T-helper 9 cell (primary cell): ENCODE data around the gene CIITA.
"Not testable (repeated sequence)": the region's sequence is repeated elsewhere in the genome, so short reads cannot be mapped to it uniquely, and the experiment has no call there.

ENCODE experiments used
- DNase-seq: peaks from one replicate; pipeline ENCODE4 v3.0.0-alpha.2; 2020

Gene CIITA

DNA sequence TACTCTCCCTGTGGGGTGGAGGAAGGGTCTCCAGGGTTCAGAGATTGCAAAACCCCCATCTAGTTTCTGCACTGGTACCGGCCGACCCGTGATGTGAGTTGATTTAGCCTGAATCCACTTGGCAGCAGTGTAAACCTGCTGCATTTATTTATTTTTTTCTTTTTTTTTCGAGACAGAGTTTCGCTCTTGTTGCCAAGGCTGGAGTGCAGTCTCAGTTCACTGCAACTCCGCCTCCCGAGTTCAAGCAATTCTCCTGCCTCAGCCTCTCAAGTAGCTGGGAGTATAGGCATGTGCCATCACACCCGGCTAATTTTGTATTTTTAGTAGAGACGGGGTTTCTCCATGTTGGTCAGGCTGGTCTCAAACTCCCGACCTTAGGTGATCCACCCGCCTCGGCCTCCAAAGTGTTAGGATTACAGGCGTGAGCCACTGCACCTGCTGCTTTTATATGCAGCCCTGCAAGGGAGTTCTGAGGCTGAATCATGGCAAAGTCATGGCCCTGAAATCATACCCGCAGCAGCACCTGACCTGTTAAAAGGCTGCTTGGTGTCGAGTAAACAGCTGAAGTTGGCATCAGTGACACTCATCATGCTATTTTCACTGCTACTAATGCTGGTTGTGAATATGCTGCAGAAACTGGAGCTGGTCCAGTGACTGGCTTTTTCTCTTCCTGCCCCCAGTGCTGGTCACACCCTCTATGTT lies 43.9 kb downstream of the CIITA start:
- no peak for DNase-seq

DNA sequence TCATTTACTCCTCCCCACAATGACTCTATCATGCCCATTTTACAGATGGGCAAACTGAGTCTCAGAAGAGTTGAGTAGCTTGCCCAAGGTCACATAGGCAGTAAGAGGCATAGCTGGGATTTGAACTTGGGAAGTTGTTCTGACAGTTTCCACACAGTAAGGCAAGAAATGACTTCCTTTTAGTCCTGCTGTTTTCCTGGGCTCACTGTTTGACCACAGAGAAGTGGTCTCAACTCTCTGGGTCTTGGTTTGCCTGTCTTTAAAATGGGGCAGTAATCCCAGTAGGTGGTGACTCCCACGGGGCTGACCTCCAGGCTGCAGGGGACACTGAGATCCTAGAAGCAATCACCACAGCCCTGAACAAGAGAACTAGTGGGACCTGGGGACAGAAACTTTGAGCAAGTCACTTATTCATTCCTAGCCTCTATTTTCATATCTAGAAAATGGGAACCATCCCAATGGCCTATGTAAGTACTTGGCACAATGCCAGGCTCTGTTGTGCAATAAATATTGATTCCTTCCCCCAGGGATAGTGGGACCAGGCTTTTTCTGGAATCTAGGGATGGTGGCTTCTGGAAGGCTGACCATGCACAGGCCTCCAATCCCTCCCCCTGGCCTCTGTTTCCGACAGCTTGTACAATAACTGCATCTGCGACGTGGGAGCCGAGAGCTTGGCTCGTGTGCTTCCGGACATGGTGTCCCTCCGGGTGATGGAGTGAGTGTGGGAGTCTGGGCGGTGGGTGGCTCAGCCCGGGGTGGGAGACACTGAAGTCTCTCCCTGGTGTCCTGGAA lies 44.7 kb downstream of the CIITA start:
- DNase-seq, result no peak

DNA sequence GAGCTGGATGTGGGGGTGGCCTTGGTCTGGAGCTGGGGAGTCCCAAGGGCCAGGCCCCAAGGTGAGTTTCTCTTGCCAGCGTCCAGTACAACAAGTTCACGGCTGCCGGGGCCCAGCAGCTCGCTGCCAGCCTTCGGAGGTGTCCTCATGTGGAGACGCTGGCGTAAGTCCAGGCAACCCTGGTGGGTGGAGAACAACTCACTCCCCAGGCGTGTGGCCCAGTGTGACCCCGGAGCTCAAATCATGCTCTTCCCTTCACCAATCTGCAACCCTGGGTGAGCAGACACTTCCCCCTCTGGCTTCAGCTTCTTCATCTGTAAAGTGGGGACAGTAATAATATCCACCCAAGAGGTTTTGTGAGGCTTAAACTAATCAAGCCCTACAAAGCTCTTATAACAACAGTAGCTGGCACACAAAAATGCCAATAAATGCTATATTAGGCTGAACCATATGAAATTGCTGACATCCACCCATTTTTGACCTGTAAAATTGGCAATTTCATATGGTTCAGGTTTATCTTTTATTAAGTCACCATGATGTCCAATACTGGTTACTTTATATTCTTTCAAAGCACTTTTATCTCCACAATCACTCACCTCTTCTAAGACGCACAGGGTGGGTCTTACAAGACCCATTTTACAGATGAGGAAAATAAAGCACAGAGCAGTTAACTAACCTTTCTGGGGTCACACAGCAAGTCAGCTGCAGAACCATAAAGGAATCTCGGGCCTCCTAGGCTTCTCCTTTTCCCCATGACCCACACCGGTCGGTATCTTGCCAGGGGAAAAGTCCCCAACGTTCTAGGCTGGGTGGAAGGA lies 45.5 kb downstream of the CIITA start:
- no peak for DNase-seq

DNA sequence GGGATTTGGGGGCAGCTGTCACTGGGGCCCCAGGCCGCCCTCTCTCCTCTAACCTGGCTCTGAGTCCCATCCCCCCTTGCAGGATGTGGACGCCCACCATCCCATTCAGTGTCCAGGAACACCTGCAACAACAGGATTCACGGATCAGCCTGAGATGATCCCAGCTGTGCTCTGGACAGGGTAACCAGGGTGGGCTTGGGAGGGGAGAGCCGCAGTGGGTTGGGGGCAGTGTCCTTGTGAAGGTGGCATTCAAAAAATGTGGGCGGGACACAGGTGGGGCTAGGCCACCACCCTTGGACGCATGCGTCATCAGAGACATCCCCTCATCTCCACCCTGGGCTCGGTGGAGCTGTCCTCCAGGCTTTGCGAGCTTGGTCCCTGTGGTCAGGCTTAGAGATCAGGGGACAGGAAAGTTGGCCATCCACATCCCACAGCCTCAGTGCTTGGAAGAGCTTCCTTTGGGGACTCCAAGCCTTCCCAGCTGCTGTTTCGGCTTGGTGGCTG lies 46.2 kb downstream of the CIITA start:
- DNase-seq, result no peak

DNA sequence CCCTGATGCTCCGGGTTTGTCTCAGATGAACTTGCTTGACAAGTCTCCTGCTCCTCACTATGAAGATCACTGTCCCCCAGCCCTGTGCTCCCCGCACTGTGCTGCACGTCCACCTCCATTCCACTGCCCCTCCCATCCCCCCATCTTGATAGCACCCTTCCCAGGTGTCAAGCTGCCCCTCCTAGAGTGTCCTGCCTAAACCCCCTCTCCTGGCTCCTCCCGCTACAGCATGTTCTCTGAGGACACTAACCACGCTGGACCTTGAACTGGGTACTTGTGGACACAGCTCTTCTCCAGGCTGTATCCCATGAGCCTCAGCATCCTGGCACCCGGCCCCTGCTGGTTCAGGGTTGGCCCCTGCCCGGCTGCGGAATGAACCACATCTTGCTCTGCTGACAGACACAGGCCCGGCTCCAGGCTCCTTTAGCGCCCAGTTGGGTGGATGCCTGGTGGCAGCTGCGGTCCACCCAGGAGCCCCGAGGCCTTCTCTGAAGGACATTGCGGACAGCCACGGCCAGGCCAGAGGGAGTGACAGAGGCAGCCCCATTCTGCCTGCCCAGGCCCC lies 46.7 kb downstream of the CIITA start:
- no peak for DNase-seq

- not testable (repeated sequence) for DNase-seq
These were observed 48.3 kb downstream of the CIITA start for GRCh38 chr16:10925285-10925684.

GRCh38 chr16:10926094-10926493 lies 49.1 kb downstream of the CIITA start:
- no peak for DNase-seq

GRCh38 chr16:10926867-10927266 lies 49.9 kb downstream of the CIITA start:
- no peak for DNase-seq

DNA sequence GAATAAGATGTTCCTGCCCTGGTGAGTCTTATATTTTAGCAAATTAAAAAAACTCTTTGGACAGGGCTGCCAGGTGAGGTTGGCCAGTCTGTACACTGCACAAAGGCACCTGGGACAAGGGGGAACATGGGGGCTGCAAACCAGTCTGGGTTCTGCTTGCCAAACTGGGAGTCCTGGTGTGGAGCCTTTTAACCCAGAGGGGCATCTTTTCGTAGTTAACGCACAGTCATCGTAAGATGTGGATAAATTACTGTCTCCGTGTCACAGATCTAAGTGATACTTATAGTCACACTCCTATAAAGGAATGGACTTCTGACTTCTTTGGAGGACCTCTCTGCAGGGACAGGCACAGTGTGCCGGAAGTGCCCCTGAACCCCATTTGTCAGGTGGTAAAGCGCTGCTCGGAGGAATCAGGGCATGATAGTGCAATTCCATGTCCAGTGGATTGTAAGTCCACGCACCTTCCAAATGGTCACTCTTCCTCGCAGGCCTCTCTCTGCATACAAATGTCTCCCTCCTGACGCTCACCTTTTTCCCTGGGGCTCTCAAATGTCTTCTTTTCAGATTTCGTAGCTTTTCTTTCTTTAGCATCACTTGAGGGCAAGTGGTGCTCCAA lies 50.6 kb downstream of the CIITA start:
- DNase-seq, result no peak

DNA sequence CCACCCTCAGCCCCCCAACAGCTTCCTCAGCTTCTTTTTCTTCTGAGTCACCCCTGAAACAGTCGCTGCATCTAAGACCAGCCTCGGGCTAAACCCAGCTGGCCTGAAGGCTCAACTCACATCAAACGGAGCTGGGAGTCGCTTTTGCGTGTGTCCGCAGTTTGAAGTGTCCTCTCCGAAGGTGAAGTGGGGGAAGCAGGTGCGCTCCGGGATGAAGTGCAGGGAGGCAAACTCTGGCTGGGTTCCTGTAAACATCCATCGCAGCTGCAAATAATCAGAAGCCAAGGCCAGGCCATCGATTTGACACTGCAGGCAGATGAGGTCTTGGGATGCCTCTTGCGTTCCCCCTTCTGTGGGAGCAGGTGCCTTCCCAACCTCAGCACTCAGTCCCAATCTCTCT lies 52.1 kb downstream of the CIITA start:
- DNase-seq, result not testable (repeated sequence)

- no peak for DNase-seq
These were observed 53.1 kb downstream of the CIITA start for GRCh38 chr16:10929853-10930754.

- no peak for DNase-seq
These were observed 53.7 kb downstream of the CIITA start for GRCh38 chr16:10930755-10931093.

- no peak for DNase-seq
These were observed 54.1 kb downstream of the CIITA start for GRCh38 chr16:10931134-10931533.

DNA sequence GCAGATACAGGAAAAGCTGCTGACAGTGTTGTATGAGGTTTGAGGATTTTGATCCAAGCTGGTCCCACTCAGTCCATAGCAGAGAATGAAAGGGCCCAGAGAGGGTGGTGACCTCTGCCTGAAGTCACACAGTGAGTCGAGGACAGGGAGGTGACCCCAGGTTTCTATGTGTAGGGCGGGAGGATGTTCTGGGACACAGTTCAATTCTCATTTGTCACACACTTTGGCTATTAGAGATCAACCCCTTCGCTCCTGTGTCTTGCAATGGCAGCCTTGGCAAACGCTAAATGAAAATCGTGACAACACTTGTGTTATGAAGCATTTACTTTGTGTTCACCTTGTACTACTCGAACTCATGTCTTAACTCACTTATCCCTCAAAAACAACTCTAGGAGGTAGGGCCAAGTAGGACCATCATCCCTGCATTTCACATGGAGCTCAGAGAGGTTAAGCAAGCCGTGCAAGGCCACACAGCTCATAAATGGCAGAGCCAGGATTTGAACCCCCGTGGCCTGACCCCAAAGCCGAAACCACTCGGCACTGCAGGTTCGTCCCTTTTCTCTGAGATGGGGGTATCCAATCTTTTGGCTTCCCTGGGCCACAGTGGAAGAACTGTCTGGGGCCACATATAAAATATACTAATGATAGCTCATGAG lies 55.1 kb downstream of the CIITA start:
- DNase-seq, result no peak

GRCh38 chr16:10932959-10933710 lies 56.1 kb downstream of the CIITA start:
- no peak for DNase-seq

DNA sequence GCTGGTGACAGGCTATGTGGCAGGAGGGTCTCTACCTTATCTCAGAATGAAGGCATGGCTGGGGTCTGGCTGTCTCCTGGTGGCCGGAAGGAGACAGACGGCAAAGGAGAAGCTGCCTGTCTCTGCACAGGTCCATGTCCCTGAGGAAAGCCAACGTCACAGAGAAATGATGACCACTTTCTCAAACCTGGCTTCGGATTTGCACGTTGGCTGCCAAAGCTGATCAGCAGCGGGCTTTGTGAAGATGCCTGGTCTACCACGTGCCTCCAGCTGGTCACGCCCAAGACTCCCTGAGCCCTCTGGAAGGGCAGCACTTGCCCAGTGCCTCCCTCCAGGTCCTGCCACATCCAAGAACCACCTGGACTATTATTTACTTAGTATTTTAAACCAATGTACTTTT lies 56.9 kb downstream of the CIITA start:
- DNase-seq, result no peak

DNA sequence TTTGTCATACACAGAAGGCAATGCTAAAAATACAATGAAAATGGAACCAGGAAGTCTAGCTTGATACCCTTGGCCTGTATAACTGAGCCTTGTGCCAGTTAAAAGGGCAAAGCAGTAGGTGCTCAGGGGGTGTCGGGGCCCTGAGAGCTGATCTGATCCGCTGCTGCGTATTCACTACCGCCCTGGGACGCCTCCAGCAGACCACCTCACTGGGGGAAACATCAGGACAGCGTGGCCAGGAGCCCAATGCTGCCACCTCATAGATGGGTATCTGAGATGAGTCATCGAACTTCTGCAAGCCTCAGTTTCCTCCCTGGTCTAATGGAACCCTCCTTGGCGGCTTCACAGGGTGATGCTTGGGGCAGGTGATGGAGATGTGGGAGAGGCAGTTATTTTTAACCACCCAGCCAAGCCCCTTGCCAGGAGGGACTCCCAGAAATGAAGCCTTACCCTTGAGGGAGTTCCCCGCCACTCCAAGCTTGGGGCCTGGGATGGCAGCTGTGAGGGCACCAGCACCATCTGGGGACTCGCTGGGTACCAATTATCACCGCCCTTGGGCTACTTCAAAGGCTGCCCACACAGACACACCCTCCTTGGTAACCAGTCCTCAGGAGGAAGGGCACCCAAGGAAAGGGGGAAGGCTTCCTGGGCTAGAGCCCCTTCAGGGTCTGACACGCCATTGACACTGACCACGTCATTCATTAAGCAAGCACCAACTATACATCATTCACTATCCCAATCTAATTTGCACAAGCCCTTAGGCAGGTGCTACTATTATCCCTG lies 57.5 kb downstream of the CIITA start:
- DNase-seq, result no peak

DNA sequence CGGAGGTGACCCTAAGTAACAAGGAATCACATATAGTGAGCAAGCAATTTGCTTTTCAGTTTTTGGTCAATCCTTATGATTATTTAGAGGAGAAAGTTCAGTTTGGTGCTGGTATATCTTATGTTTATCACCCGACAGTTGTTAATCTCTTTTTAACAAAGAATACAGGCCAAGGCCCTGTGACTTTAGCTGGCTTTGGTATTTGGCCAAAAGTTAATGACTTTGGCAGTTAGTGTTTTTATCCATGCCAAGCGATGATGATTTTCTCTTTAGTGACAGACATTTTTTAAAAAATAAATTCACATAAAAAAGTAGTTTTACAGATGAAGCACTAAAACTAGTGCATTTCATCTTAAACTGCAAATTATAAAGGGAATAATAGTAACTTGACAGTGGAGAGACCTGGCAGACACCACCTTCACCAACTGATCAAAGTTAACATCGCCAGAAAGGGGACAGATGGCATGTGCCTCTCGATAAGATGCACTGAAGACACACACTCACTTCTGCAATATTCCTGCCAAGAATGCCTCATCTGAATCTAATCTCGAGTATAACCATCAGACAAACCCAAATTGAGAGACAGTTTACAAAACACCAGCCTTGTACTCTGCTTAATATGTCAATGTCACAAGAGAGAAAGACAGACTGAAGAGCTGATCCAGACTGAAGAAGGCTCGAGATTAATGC lies 58.4 kb downstream of the CIITA start:
- DNase-seq, result no peak
